Tibial nerve (tissue), 4 donors: Measurements from ENCODE around the gene CRAT. TPM values are rescaled to one million over a fixed set of nuclear protein-coding genes. Genes with fewer than 3 reads are reported as not detected.

Experiments used
- DNase-seq, 2 donors: peaks; one replicate each; pipeline ENCODE4 v3.0.0-alpha.2; 2019; ENCODE audit warnings: low spot score in 2 of 2
- H3K27ac ChIP-seq, 4 donors: fragments of 200-600 bp; sonication (generic) in 3 of 4; one replicate each; pipeline ENCODE4 v1.5.1; 2017 to 2019; ENCODE audit warnings: mild to moderate bottlenecking in 1 of 4
- H3K27me3 ChIP-seq, 2 donors: fragments of 200-600 bp; sonication (generic) in 1 of 2; one replicate each; pipeline versions ENCODE4 v1.5.1 to v1.6.0; 2017 to 2019
- H3K36me3 ChIP-seq, 3 donors: fragments of 200-600 bp; sonication (generic); one replicate each; pipeline ENCODE4 v1.5.1; 2018 to 2019
- H3K4me1 ChIP-seq, 4 donors: fragments of 200-600 bp; sonication (generic) in 3 of 4; one replicate each; pipeline ENCODE4 v1.5.1; 2017 to 2019
- H3K4me3 ChIP-seq, 4 donors: fragments of 200-600 bp; sonication (generic) in 3 of 4; one replicate each; pipeline ENCODE4 v1.5.1; 2017 to 2019; ENCODE audit warnings: mild to moderate bottlenecking in 1 of 4, moderate library complexity in 1 of 4
- H3K9me3 ChIP-seq, 4 donors: fragments of 200-600 bp; sonication (generic) in 3 of 4; one replicate each; pipeline ENCODE4 v1.5.1; 2017 to 2019
- EP300 ChIP-seq, 2 donors: sonication (generic); formaldehyde crosslinking; IDR thresholded peaks; one replicate each; pipeline ENCODE4 v1.6.1; 2017; ENCODE audit warnings: antibody characterized with exemption in 2 of 2, mild to moderate bottlenecking in 1 of 2
- POLR2A ChIP-seq, 2 donors: fragments of 450-650 bp; IDR thresholded peaks; one replicate each; pipeline ENCODE4 v1.6.1; 2017; ENCODE audit warnings: antibody characterized with exemption in 2 of 2, mild to moderate bottlenecking in 2 of 2, moderate library complexity in 2 of 2
- WGBS, 2 donors: methylation state at CpG; one replicate each; pipeline ENCODE4 v1.1.5; 2018; 5-methylcytosine and 5-hydroxymethylcytosine counted together
- total RNA-seq, 4 donors: library from RNA; depleted of rRNA; stranded (reverse); fragments of >200 nt; gene quantifications; one replicate each; pipeline ENCODE4 v1.1.0, GENCODE V29; 2016
- TF ChIP-seq, protein P1 (sequence below), 5 experiments: fragments of 200-600 bp in 3 of 5; fragments of 450-650 bp in 2 of 5; sonication (generic) in 3 of 5; IDR thresholded peaks; one replicate each; pipeline ENCODE4 v1.5.1; 2016 to 2019; ENCODE audit warnings: antibody characterized with exemption in 5 of 5, mild to moderate bottlenecking in 3 of 5, moderate library complexity in 2 of 5

Gene CRAT
- total RNA-seq, 4 donors from 2014 or later, result 42.7 to 81.8 (median 63.2) TPM

GRCh38 chr9:129150672-129151211, 40.1 kb upstream of the CRAT start:
- H3K27ac ChIP-seq, result no peak overlapping the region
- peaks cover 0 to 27% (median 25%) of the 10 kb centered on the region in 4 donors for H3K4me1 ChIP-seq
- H3K4me3 ChIP-seq, result no peak overlapping the region
- no peaks in the 10 kb centered on the region for H3K27me3 ChIP-seq
- DNase-seq, result no peak
- H3K9me3 ChIP-seq, result no peaks in the 10 kb centered on the region
- WGBS, 2 donors, result 80 to 86% methylated on average over 16 to 18 of the region's 18 CpGs
- H3K36me3 ChIP-seq, result peaks cover 0 to 70% (median 3%) of the 10 kb centered on the region in 3 donors
- TF ChIP-seq, protein P1, sequence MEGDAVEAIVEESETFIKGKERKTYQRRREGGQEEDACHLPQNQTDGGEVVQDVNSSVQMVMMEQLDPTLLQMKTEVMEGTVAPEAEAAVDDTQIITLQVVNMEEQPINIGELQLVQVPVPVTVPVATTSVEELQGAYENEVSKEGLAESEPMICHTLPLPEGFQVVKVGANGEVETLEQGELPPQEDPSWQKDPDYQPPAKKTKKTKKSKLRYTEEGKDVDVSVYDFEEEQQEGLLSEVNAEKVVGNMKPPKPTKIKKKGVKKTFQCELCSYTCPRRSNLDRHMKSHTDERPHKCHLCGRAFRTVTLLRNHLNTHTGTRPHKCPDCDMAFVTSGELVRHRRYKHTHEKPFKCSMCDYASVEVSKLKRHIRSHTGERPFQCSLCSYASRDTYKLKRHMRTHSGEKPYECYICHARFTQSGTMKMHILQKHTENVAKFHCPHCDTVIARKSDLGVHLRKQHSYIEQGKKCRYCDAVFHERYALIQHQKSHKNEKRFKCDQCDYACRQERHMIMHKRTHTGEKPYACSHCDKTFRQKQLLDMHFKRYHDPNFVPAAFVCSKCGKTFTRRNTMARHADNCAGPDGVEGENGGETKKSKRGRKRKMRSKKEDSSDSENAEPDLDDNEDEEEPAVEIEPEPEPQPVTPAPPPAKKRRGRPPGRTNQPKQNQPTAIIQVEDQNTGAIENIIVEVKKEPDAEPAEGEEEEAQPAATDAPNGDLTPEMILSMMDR (IDR thresholded peaks at IDR 0.05), result no peak
- TF ChIP-seq EP300 (IDR thresholded peaks at IDR 0.05) (no peak), POLR2A (IDR thresholded peaks at IDR 0.05) (no peak)

DNA sequence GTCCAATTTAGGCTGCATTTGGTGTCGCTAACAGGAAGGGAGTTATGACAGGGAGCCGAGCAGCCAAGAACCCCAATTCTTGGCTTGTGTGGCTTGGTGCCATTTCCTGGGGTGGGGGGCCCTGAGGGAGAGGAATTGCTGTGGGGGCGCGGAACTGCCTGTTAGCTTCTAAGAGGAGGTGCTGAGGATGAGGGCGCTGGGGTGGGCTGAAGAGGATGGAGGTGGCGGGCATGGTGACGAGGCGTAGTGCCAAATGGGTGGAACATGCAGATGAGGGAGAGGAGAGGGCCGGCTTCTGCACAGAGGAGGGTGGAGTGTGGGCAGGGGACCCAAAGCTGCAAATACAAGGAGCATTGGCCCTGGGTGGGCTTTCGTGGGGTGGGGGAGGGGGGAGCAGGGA, 39.5 kb upstream of the CRAT start:
- Histone ChIP-seq H3K27ac (no peak overlapping the region), H3K4me3 (no peak overlapping the region), H3K9me3 (no peaks in the 10 kb centered on the region), H3K4me1 (peaks cover 0 to 33% (median 31%) of the 10 kb centered on the region in 4 donors), H3K36me3 (peaks cover 0 to 66% (median 3%) of the 10 kb centered on the region in 3 donors), H3K27me3 (no peaks in the 10 kb centered on the region)
- WGBS, 2 donors, result 72 to 74% methylated on average over 10 of the region's 10 CpGs
- no peak for DNase-seq
- TF ChIP-seq EP300 (IDR thresholded peaks at IDR 0.05), result no peak
- TF ChIP-seq POLR2A (IDR thresholded peaks at IDR 0.05), result no peak

- H3K27me3 ChIP-seq, result no peaks in the 10 kb centered on the region
- H3K9me3 ChIP-seq, result no peaks in the 10 kb centered on the region
- peak overlapping the region in 1 of 4 donors; percentile 100 for H3K27ac ChIP-seq
- H3K4me1 ChIP-seq, result peaks cover 0 to 40% (median 35%) of the 10 kb centered on the region in 4 donors
- 81 to 84% methylated on average over 6 of the region's 6 CpGs for WGBS, 2 donors
- H3K36me3 ChIP-seq, result peaks cover 0 to 59% (median 3%) of the 10 kb centered on the region in 3 donors
- H3K4me3 ChIP-seq, result no peak overlapping the region
- TF ChIP-seq POLR2A (IDR thresholded peaks at IDR 0.05) (no peak), EP300 (IDR thresholded peaks at IDR 0.05) (no peak)
- TF ChIP-seq, protein P1 (IDR thresholded peaks at IDR 0.05), result no peak
- no peak for DNase-seq
Measured at GRCh38 chr9:129149442-129149841, 38.8 kb upstream of the CRAT start.

DNA sequence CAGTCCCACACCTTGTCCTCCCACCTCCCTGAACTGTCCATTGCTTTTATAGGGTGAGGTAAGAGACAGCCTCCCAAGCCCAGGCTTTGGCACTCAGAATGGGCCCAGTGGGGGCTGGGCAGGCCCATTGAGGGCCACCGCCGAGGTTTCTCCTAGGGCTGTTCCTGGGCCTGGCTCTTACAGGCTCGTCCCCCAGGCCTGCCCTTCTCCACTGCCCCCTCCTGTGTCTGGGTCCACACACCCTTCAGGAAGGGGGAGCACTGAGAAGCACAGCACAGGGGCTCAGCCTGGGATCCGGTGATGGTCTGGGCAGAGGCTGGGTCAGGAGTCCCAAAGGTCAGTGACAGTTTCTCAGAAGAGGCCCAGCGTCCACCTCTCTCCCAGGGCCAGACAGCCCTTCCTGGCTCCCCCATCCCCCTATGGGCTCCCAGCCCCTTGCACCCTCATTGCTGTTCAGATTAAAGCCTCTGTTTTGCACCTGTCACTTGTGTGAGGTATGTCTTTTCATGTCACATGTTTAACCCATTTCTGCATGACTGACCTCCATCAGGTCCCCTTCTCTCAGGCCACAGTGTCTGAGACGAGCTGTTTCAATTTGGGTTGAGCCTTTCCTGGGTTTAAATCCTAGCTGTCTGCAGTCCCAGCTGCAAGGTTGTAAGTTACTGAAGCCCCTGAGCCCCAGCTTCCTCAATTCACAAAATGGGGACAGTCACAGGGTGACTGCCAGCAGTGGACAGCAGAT, 38.0 kb upstream of the CRAT start:
- TF ChIP-seq, protein P1 (IDR thresholded peaks at IDR 0.05), result no peak
- no peak for TF ChIP-seq POLR2A (IDR thresholded peaks at IDR 0.05)
- no peak for TF ChIP-seq EP300 (IDR thresholded peaks at IDR 0.05)
- DNase-seq, result no peak
- no peaks in the 10 kb centered on the region for H3K27me3 ChIP-seq
- H3K27ac ChIP-seq, result peak overlapping the region in 2 of 4 donors; percentile 95 to 100
- H3K4me3 ChIP-seq, result no peak overlapping the region
- H3K9me3 ChIP-seq, result no peaks in the 10 kb centered on the region
- peaks cover 0 to 48% (median 41%) of the 10 kb centered on the region in 4 donors for H3K4me1 ChIP-seq
- 60 to 75% methylated on average over 5 of the region's 6 CpGs for WGBS, 2 donors
- peaks cover 0 to 57% (median 3%) of the 10 kb centered on the region in 3 donors for H3K36me3 ChIP-seq

DNA sequence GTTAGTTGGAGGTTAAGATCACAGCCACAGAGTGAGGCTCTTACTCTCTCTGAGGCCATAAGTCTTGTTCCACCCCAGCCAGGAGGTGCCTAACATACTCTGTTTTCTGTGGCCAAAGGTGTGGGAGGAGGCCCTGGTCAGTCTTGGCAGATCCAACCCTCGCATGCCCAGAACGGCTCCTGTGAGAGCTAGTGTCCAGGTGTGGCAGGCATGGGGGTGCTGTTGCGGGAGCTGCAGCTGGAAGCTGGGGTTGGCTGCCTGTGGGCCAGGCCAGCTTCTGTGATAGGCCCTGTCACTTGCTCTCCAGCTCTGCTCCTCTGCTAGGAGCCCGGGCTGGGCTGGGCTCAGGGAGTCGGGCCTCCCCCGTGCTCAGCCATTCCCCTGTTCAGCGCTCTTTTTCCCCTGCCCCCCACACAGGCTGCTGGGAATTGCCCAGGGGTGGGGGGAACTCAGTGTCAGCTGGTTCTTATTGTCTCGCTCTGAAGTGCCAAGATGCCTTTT, 35.9 kb upstream of the CRAT start:
- Histone ChIP-seq H3K4me1 (peaks cover 6 to 69% (median 63%) of the 10 kb centered on the region in 4 donors), H3K27me3 (no peaks in the 10 kb centered on the region), H3K9me3 (no peaks in the 10 kb centered on the region), H3K36me3 (peaks cover 0 to 36% (median 3%) of the 10 kb centered on the region in 3 donors), H3K27ac (peak overlapping the region; percentile 83 to 100 (median 97)), H3K4me3 (no peak overlapping the region)
- TF ChIP-seq, protein P1 (IDR thresholded peaks at IDR 0.05), result no peak
- peak in 1 of 2 donors; percentile 55 for TF ChIP-seq EP300 (IDR thresholded peaks at IDR 0.05)
- peak in 1 of 2 donors; percentile 28 for TF ChIP-seq POLR2A (IDR thresholded peaks at IDR 0.05)
- DNase-seq, result no peak
- WGBS, 2 donors, result 19 to 32% methylated on average over 8 of the region's 8 CpGs
